ENCODE data around the gene SFTA2.
"Not testable (repeated sequence)": the region's sequence is repeated elsewhere in the genome, so short reads cannot be mapped to it uniquely, and the experiment has no call there.

The SFTA2 gene

GRCh38 chr6:30912746-30913520 is 19.0 kb downstream of the SFTA2 start:
- no peak for TF ChIP-seq CTCF (IDR thresholded peaks at IDR 0.05; ENCODE audit: low read depth, low read length)
- H3K4me3 ChIP-seq (ENCODE audit: low read depth, low read length): no peak overlapping the region

- not testable (repeated sequence) for H3K4me3 ChIP-seq (ENCODE audit: low read depth, low read length)
Observed at GRCh38 chr6:30910473-30910872, 21.5 kb downstream of the SFTA2 start.

GRCh38 chr6:30908700-30909099 is 23.3 kb downstream of the SFTA2 start:
- TF ChIP-seq CTCF (IDR thresholded peaks at IDR 0.05; ENCODE audit: low read depth, low read length): no peak
- peak overlapping the region; percentile 97 for H3K4me3 ChIP-seq (ENCODE audit: low read depth, low read length)

GRCh38 chr6:30907758-30908591 is 24.0 kb downstream of the SFTA2 start, which contains the start of gene GTF2H4:
TSS of gene GTF2H4 (plus strand) at chr6:30908207.
- TF ChIP-seq CTCF (IDR thresholded peaks at IDR 0.05; ENCODE audit: low read depth, low read length): no peak
- H3K4me3 ChIP-seq (ENCODE audit: low read depth, low read length): peak within 1 kb of the TSS; percentile 97

GRCh38 chr6:30907290-30907757 is 24.6 kb downstream of the SFTA2 start:
- H3K4me3 ChIP-seq (ENCODE audit: low read depth, low read length): peak overlapping the region; percentile 97

GRCh38 chr6:30903236-30903635 is 28.7 kb downstream of the SFTA2 start:
- TF ChIP-seq CTCF (IDR thresholded peaks at IDR 0.05; ENCODE audit: low read depth, low read length): no peak
- no peak overlapping the region for H3K4me3 ChIP-seq (ENCODE audit: low read depth, low read length)

- TF ChIP-seq CTCF (IDR thresholded peaks at IDR 0.05; ENCODE audit: low read depth, low read length): no peak
- no peak overlapping the region for H3K4me3 ChIP-seq (ENCODE audit: low read depth, low read length)
Observed at GRCh38 chr6:30902709-30903108, 29.3 kb downstream of the SFTA2 start.

- H3K4me3 ChIP-seq (ENCODE audit: low read depth, low read length): not testable (repeated sequence)
Observed at GRCh38 chr6:30902196-30902595, 29.8 kb downstream of the SFTA2 start.
